Prostate gland (tissue), 2 donors: Measurements from ENCODE around the gene VPS33A. TPM values are rescaled to one million over a fixed set of nuclear protein-coding genes. Genes with fewer than 3 reads are reported as not detected.

Experiments
- DNase-seq: peaks from one replicate; pipeline ENCODE4 v3.0.0-alpha.2; 2019; ENCODE audit warnings: low spot score
- H3K27ac ChIP-seq, 2 donors: fragments of 200-600 bp; sonication (generic); 2 replicates each; pipeline ENCODE4 v1.5.1; 2017 to 2019
- H3K27me3 ChIP-seq: fragments of 200-600 bp; sonication (generic); replicated peaks from 2 replicates; pipeline ENCODE4 v1.5.1; 2019; ENCODE audit not compliant: insufficient read depth
- H3K36me3 ChIP-seq, 2 donors: fragments of 200-600 bp; sonication (generic); 1 replicate in 1 of 2; 2 replicates in 1 of 2; pipeline versions ENCODE4 v1.5.1 to v1.8.1; 2017 to 2019
- H3K4me1 ChIP-seq: fragments of 200-600 bp; sonication (generic); replicated peaks from 2 replicates; pipeline ENCODE4 v1.5.1; 2019
- H3K4me3 ChIP-seq, 2 donors: fragments of 200-600 bp; sonication (generic); 2 replicates each; pipeline ENCODE4 v1.5.1; 2017 to 2019
- H3K9me3 ChIP-seq: fragments of 200-600 bp; sonication (generic); 2 replicates; pipeline ENCODE4 v1.5.1; 2017
- POLR2A ChIP-seq: fragments of 450-650 bp; IDR thresholded peaks from one replicate; pipeline ENCODE4 v1.6.1; 2016; ENCODE audit warnings: antibody characterized with exemption, mild to moderate bottlenecking
- POLR2AphosphoS5 ChIP-seq: sonication (generic); formaldehyde crosslinking; IDR thresholded peaks from one replicate; pipeline ENCODE4 v1.6.1; 2017; ENCODE audit warnings: antibody characterized with exemption
- WGBS: methylation state at CpG from one replicate; pipeline ENCODE4 v1.1.5; 2018; 5-methylcytosine and 5-hydroxymethylcytosine counted together
- intact Hi-C: fragments of 100-400 bp; cut with DNase I; formaldehyde crosslinking; loops from one replicate; pipeline ENCODE4 v1.14.2; 2022
- total RNA-seq, 2 donors: library from RNA; depleted of rRNA; stranded (reverse); fragments of >200 nt; gene quantifications; one replicate each; pipeline ENCODE4 v1.1.0, GENCODE V29; 2016
- TF ChIP-seq, protein P1 (sequence below), 4 experiments: fragments of 200-600 bp in 2 of 4; fragments of 450-650 bp in 2 of 4; sonication (generic) in 2 of 4; IDR thresholded peaks; 1 replicate in 3 of 4; 2 replicates in 1 of 4; pipeline ENCODE4 v1.5.1; 2016 to 2019; ENCODE audit warnings: antibody characterized with exemption in 4 of 4, mild to moderate bottlenecking in 2 of 4, moderate library complexity in 2 of 4

VPS33A gene
- total RNA-seq, 2 donors from 2014 or later: 11.3 to 23.9 TPM

DNA sequence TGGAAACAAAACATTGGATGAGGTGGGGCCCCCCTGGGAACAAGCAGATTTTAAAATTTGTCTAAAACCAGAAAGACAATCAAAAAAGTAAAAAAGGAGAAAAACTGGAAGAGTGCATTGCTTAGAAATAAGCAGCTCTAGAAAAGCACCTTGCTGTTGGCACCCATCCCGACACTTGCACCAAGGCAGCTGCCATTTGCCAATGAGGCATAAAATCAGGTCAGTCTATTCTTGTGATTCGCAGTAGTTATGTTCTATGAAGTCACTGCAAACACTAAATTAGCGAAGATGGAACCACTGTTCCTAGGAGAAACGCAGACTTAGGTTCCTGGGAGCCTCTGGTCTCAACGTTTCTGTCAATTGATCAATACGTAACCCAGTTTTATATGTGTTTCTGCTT is 16.2 kb downstream of the VPS33A start:
- Histone ChIP-seq H3K36me3 (no peaks in the 10 kb centered on the region), H3K27me3 (no peaks in the 10 kb centered on the region), H3K4me3 (no peak overlapping the region), H3K27ac (no peak overlapping the region), H3K4me1 (no peaks in the 10 kb centered on the region), H3K9me3 (no peaks in the 10 kb centered on the region)
- no peak for DNase-seq
- TF ChIP-seq POLR2A (no peak), POLR2AphosphoS5 (no peak)
- TF ChIP-seq, protein P1, sequence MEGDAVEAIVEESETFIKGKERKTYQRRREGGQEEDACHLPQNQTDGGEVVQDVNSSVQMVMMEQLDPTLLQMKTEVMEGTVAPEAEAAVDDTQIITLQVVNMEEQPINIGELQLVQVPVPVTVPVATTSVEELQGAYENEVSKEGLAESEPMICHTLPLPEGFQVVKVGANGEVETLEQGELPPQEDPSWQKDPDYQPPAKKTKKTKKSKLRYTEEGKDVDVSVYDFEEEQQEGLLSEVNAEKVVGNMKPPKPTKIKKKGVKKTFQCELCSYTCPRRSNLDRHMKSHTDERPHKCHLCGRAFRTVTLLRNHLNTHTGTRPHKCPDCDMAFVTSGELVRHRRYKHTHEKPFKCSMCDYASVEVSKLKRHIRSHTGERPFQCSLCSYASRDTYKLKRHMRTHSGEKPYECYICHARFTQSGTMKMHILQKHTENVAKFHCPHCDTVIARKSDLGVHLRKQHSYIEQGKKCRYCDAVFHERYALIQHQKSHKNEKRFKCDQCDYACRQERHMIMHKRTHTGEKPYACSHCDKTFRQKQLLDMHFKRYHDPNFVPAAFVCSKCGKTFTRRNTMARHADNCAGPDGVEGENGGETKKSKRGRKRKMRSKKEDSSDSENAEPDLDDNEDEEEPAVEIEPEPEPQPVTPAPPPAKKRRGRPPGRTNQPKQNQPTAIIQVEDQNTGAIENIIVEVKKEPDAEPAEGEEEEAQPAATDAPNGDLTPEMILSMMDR (IDR thresholded peaks at IDR 0.05): no peak
- intact Hi-C loops: no loop called here
- WGBS: 95% methylated on average over 6 of the region's 6 CpGs

- no peak for DNase-seq
- 100% methylated on average over 1 of the region's 1 CpG for WGBS
- H3K4me3 ChIP-seq: no peak overlapping the region
- H3K4me1 ChIP-seq: no peaks in the 10 kb centered on the region
- intact Hi-C loops: no loop called here
- TF ChIP-seq POLR2A (no peak), POLR2AphosphoS5 (no peak)
- TF ChIP-seq, protein P1 (IDR thresholded peaks at IDR 0.05): no peak
- peaks cover 0 to 7% of the 10 kb centered on the region in 2 donors for H3K36me3 ChIP-seq
- H3K27me3 ChIP-seq: no peaks in the 10 kb centered on the region
- no peak overlapping the region for H3K27ac ChIP-seq
- no peaks in the 10 kb centered on the region for H3K9me3 ChIP-seq
Measured at GRCh38 chr12:122245553-122245952, 20.7 kb downstream of the VPS33A start.

- no peak overlapping the region for H3K27ac ChIP-seq
- no peak for DNase-seq
- no peaks in the 10 kb centered on the region for H3K4me1 ChIP-seq
- no peak overlapping the region for H3K4me3 ChIP-seq
- intact Hi-C loops: no loop called here
- peaks cover 0 to 7% of the 10 kb centered on the region in 2 donors for H3K36me3 ChIP-seq
- WGBS: 87% methylated on average over 11 of the region's 11 CpGs
- H3K9me3 ChIP-seq: no peaks in the 10 kb centered on the region
- H3K27me3 ChIP-seq: no peaks in the 10 kb centered on the region
- no peak for TF ChIP-seq POLR2A
- no peak for TF ChIP-seq POLR2AphosphoS5
- TF ChIP-seq, protein P1 (IDR thresholded peaks at IDR 0.05): no peak
Measured at GRCh38 chr12:122244565-122245371, 21.5 kb downstream of the VPS33A start.

GRCh38 chr12:122243965-122244364 is 22.3 kb downstream of the VPS33A start:
- Histone ChIP-seq H3K36me3 (peaks cover 0 to 7% of the 10 kb centered on the region in 2 donors), H3K4me1 (no peaks in the 10 kb centered on the region), H3K9me3 (no peaks in the 10 kb centered on the region), H3K27ac (no peak overlapping the region), H3K27me3 (no peaks in the 10 kb centered on the region), H3K4me3 (no peak overlapping the region)
- no peak for DNase-seq
- intact Hi-C loops: no loop called here
- 86% methylated on average over 6 of the region's 6 CpGs for WGBS
- TF ChIP-seq POLR2AphosphoS5: no peak

DNA sequence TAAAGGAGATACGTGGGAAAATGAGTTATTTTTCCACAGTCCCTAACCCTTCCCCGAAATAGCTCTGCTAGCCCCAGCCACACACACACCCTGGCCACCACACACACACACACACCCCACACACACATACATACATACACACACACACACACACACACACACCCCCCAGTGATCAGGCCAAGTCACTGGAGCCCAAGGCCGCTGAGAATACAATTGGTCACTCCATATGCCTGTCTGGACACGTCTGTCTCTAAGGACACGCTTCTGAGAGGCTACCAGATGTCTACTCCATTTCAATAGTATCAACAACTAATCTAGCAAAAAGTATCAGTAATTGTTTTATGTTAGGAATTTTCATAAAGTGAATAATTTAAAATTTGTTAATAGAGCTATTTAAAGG is 27.4 kb downstream of the VPS33A start:
- TF ChIP-seq POLR2A: no peak
- TF ChIP-seq, protein P1 (IDR thresholded peaks at IDR 0.05): no peak
- no peak for TF ChIP-seq POLR2AphosphoS5
- H3K36me3 ChIP-seq: peaks cover 0 to 7% of the 10 kb centered on the region in 2 donors
- 81% methylated on average over 5 of the region's 5 CpGs for WGBS
- no peak overlapping the region for H3K4me3 ChIP-seq
- no peaks in the 10 kb centered on the region for H3K4me1 ChIP-seq
- H3K9me3 ChIP-seq: no peaks in the 10 kb centered on the region
- H3K27ac ChIP-seq: no peak overlapping the region
- DNase-seq: no peak
- intact Hi-C loops: no loop called here
- no peaks in the 10 kb centered on the region for H3K27me3 ChIP-seq
